DOHH2 (cell line): ENCODE results near the gene PSME1.

Experiments
- H3F3A ChIP-seq: fragments of 200-600 bp; sonication (generic), shearing (Covaris generic); 2 replicates; pipeline ENCODE4 v1.6.0; 2016; ENCODE audit warnings: antibody characterized with exemption, mild to moderate bottlenecking; ENCODE audit not compliant: control insufficient read depth, insufficient read depth
- H3K27ac ChIP-seq: fragments of 200-600 bp; sonication (generic); 2 replicates; pipeline ENCODE4 v1.5.1; 2014; ENCODE audit warnings: low read depth, mild to moderate bottlenecking, low read length, moderate library complexity
- H3K27me3 ChIP-seq: fragments of 200-600 bp; sonication (generic); 2 replicates; pipeline ENCODE4 v1.6.1; 2014; ENCODE audit warnings: mild to moderate bottlenecking, low read length, mixed read lengths; ENCODE audit not compliant: control insufficient read depth
- H3K36me3 ChIP-seq: fragments of 200-600 bp; sonication (generic); 2 replicates; pipeline ENCODE4 v1.6.1; 2014; ENCODE audit warnings: mild to moderate bottlenecking, low read length, moderate library complexity, mixed read lengths; ENCODE audit not compliant: control insufficient read depth
- H3K4me1 ChIP-seq: fragments of 200-600 bp; sonication (generic); 2 replicates; pipeline ENCODE4 v1.6.1; 2014; ENCODE audit warnings: mild to moderate bottlenecking, low read length, mixed read lengths; ENCODE audit not compliant: control insufficient read depth
- H3K4me2 ChIP-seq: fragments of 200-600 bp; sonication (generic); 2 replicates; pipeline ENCODE4 v1.6.0; 2014; ENCODE audit warnings: mild to moderate bottlenecking, low read length, moderate library complexity
- H3K4me3 ChIP-seq: fragments of 200-600 bp; sonication (generic); 2 replicates; pipeline ENCODE4 v1.5.1; 2014; ENCODE audit warnings: mild to moderate bottlenecking, low read length, mixed read lengths
- H3K79me2 ChIP-seq: fragments of 200-600 bp; sonication (generic); 2 replicates; pipeline ENCODE4 v1.6.1; 2014; ENCODE audit warnings: mild to moderate bottlenecking, low read length, mixed read lengths; ENCODE audit not compliant: control insufficient read depth
- H3K9me2 ChIP-seq: fragments of 200-600 bp; sonication (generic); replicated peaks from 2 replicates; pipeline ENCODE4 v1.6.1; 2014; ENCODE audit warnings: mild to moderate bottlenecking, low read length, mixed read lengths; ENCODE audit not compliant: control insufficient read depth
- H3K9me3 ChIP-seq: fragments of 200-600 bp; sonication (generic); 2 replicates; pipeline ENCODE4 v1.6.1; 2014; ENCODE audit warnings: antibody characterized with exemption, low read length, mixed read lengths; ENCODE audit not compliant: control insufficient read depth, insufficient read depth
- H4K20me1 ChIP-seq: fragments of 200-600 bp; sonication (generic); 2 replicates; pipeline ENCODE4 v1.6.0; 2014; ENCODE audit warnings: low read depth, mild to moderate bottlenecking, antibody characterized with exemption, low read length, moderate library complexity; ENCODE audit not compliant: control insufficient read depth, insufficient read depth
- EZH2phosphoT487 ChIP-seq: fragments of 200-600 bp; sonication (generic); IDR thresholded peaks from 2 replicates; pipeline ENCODE4 v1.6.1; 2017; ENCODE audit warnings: borderline replicate concordance, mild to moderate bottlenecking, antibody characterized with exemption, low read length, moderate library complexity, mixed read lengths
- TF ChIP-seq, protein P1 (sequence below): fragments of 200-600 bp; sonication (generic); IDR thresholded peaks from one replicate; pipeline ENCODE4 v1.5.1; 2014; ENCODE audit warnings: antibody characterized with exemption, mild to moderate bottlenecking, low read depth, low read length; ENCODE audit not compliant: poor library complexity, severe bottlenecking

Gene PSME1

DNA sequence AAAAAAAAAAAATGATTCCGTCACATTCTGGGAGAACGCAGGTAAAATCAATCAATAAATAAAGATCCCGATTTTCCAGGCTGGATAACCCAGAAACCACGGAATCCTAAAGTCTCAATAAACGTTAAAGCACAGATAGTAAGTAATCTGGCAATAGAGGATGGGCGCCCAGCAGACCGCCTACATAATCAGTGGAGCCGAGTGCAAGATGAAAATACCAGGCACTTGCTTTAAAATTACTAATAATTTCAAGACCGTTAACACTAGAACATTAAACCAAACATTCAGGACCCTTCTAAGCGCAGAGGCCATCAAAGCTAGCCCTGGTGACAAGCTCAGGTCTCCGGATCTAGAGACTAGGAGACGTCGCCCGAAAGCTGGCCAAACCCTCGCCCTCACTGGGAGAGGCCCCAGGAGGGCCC lies 22.6 kb upstream of the PSME1 start:
- Histone ChIP-seq H3K27ac (peak overlapping the region; percentile 90), H3K4me3 (peak overlapping the region; percentile 93), H3K4me2 (peak overlapping the region; percentile 93)

DNA sequence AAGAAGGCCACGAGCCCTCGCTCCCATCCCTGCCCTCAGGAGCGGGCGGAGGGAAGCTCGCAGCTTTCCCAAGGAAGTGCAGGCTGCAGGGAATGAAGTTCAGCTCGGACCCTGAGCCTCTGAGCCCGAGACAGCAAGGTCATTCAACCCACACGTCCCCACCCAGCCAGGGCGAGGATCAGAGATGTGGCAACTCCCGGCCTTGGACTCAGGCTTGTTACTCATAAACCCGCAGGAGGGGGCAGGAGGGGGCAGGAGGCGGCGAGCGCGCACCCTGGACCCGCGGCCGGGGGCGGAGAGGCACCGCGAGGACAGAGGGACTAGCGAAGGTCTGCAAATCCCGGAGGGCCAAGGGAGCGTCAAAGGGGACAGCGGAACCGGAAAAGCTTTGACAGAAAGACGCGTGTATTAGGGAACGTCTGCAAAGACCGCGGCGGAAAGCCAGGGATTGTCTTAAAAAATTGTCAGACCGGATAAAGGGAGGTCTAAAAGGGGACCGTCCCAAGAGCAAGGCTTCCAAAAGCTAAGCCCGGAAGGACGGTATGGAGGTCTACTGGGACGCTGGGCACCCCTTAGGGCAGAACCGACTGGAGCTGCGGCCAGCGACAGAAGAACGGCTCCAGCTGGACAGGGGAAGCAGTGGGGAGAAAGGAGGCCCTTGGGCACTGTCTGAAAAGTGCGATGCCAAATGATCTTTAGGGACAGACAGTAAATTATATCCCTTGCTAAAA lies 22.0 kb upstream of the PSME1 start:
- peak overlapping the region; percentile 90 for H3K27ac ChIP-seq
- H3K4me1 ChIP-seq, result peaks cover 22% of the 10 kb centered on the region
- H3K79me2 ChIP-seq, result peaks cover 24% of the 10 kb centered on the region
- H4K20me1 ChIP-seq, result peaks cover 4% of the 10 kb centered on the region; the same call in 1 of the 2 replicates
- H3K9me2 ChIP-seq, result no peaks in the 10 kb centered on the region
- H3K27me3 ChIP-seq, result no peaks in the 10 kb centered on the region
- H3K4me2 ChIP-seq, result peak overlapping the region; percentile 93
- no peaks in the 10 kb centered on the region for H3K9me3 ChIP-seq
- TF ChIP-seq, protein P1, sequence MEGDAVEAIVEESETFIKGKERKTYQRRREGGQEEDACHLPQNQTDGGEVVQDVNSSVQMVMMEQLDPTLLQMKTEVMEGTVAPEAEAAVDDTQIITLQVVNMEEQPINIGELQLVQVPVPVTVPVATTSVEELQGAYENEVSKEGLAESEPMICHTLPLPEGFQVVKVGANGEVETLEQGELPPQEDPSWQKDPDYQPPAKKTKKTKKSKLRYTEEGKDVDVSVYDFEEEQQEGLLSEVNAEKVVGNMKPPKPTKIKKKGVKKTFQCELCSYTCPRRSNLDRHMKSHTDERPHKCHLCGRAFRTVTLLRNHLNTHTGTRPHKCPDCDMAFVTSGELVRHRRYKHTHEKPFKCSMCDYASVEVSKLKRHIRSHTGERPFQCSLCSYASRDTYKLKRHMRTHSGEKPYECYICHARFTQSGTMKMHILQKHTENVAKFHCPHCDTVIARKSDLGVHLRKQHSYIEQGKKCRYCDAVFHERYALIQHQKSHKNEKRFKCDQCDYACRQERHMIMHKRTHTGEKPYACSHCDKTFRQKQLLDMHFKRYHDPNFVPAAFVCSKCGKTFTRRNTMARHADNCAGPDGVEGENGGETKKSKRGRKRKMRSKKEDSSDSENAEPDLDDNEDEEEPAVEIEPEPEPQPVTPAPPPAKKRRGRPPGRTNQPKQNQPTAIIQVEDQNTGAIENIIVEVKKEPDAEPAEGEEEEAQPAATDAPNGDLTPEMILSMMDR, result no peak
- TF ChIP-seq EZH2phosphoT487, result no peak
- H3K4me3 ChIP-seq, result peak overlapping the region; percentile 93
- H3F3A ChIP-seq, result peaks cover 17% of the 10 kb centered on the region
- H3K36me3 ChIP-seq, result peaks cover 38% of the 10 kb centered on the region

More for the DNA sequence above, 22.6 kb upstream of the PSME1 start:
- H3K79me2 ChIP-seq, result peaks cover 24% of the 10 kb centered on the region
- peaks cover 28% of the 10 kb centered on the region for H3K4me1 ChIP-seq
- H3K9me3 ChIP-seq, result no peaks in the 10 kb centered on the region
- TF ChIP-seq EZH2phosphoT487, result no peak
- TF ChIP-seq, protein P1, result no peak
- peaks cover 17% of the 10 kb centered on the region for H3F3A ChIP-seq
- H3K9me2 ChIP-seq, result no peaks in the 10 kb centered on the region
- H3K27me3 ChIP-seq, result no peaks in the 10 kb centered on the region
- peaks cover 4% of the 10 kb centered on the region; the same call in 1 of the 2 replicates for H4K20me1 ChIP-seq
- peaks cover 32% of the 10 kb centered on the region for H3K36me3 ChIP-seq

GRCh38 chr14:24114532-24115421 lies 21.2 kb upstream of the PSME1 start, which contains the start of the genes DCAF11 and NRL:
Gene DCAF11 (plus strand): TSS chr14:24114777. CDS start chr14:24115595, 818 bp downstream.
Gene NRL (minus strand): TSS chr14:24114949. CDS start chr14:24082848, 32,101 bp downstream.
- Histone ChIP-seq H3K79me2 (peaks cover 24% of the 10 kb centered on the region), H3K4me3 (peak within 1 kb of the TSS; percentile 93), H3K36me3 (peaks cover 46% of the 10 kb centered on the region), H3K27me3 (no peaks in the 10 kb centered on the region), H3K9me2 (no peaks in the 10 kb centered on the region), H3K9me3 (no peaks in the 10 kb centered on the region), H3F3A (peaks cover 15% of the 10 kb centered on the region), H3K4me2 (peak within 1 kb of the TSS; percentile 93), H3K4me1 (peaks cover 18% of the 10 kb centered on the region), H3K27ac (peak within 1 kb of the TSS; percentile 90), H4K20me1 (peaks cover 4% of the 10 kb centered on the region; the same call in 1 of the 2 replicates)
- TF ChIP-seq, protein P1, result no peak
- no peak for TF ChIP-seq EZH2phosphoT487
